ENCODE results near the gene DBN1.

DNA sequence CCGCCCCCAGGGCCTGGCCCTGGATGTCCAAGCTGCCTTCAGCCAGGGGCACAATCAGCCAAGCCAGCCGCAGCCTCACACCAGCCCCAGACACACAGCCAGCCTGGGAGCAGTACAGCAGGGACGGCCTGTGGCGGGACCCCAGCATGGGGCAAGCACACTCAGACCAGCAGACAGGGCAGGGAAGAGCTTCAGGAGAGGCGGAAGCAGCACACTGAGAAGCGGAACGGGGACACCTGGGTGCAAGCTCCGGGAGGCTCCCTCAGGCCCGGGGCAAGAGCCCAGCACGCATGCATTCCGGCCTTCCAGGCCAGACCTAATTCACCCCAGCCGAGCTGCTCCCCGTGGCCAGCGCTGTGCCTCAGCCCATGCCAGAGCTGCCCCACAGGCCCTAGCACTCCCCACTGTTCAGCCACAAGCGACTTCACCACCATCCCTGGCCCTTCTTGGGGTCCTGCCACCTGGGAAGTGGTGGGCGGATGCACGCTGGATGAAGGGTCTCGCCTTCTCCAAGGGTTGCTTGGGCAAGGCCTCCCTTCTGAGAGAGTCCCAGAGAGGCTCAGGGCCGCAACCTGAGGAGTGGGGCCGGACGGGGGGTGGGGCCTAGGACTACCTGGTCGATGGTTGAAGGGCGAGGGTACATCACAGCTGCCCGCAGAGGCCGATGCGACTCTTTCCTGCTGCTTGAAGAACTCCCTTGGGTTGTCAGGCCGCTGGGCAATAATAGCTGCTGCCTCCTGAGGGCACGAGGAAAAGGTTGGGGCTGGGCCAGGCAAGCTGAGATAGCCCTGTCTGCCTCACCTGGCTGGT, 13.4 kb downstream of the DBN1 start:
- no peak for TF ChIP-seq EZH2phosphoT487 (IDR thresholded peaks at IDR 0.05; ENCODE audit: insufficient read depth, low read depth)
- no peak for TF ChIP-seq EZH2 (IDR thresholded peaks at IDR 0.05; ENCODE audit: insufficient read depth, poor library complexity, severe bottlenecking)

Measured in GM23248 (cell line).